MM.1S (cell line): ENCODE results near the gene TDRD6.

Experiments used
- CTCF ChIP-seq: fragments of 300-600 bp; sonication (generic); IDR thresholded peaks from 2 replicates; pipeline ENCODE4 v1.5.1; 2016; ENCODE audit warnings: antibody characterized with exemption, low read length, mixed read lengths
- EZH2 ChIP-seq: fragments of 300-600 bp; sonication (generic); optimal IDR thresholded peaks from 2 replicates; pipeline ENCODE3; 2017; ENCODE audit warnings: low read depth, mild to moderate bottlenecking, antibody characterized with exemption, low read length, mixed read lengths

- TF ChIP-seq EZH2 (no peak), CTCF (no peak)
Observed at GRCh38 chr6:46642928-46643751, 44.5 kb upstream of the TDRD6 start.
